HL-60 (cell line): ENCODE results near the gene RCAN3.

Experiments used
- GABPA ChIP-seq: IDR thresholded peaks from 2 replicates; pipeline ENCODE4 v1.6.1; 2012; ENCODE audit warnings: low read depth
- POLR2AphosphoS5 ChIP-seq: IDR thresholded peaks from 2 replicates; pipeline ENCODE4 v1.6.1; 2012; ENCODE audit warnings: low read depth
- SPI1 ChIP-seq: IDR thresholded peaks from 2 replicates; pipeline ENCODE4 v1.6.1; 2012; ENCODE audit warnings: low read depth, mild to moderate bottlenecking, borderline replicate concordance
- TF ChIP-seq, protein P1 (sequence below): IDR thresholded peaks from one replicate; pipeline ENCODE4 v1.5.1; 2011; ENCODE audit warnings: low read length, control low read depth, inconsistent platforms; ENCODE audit not compliant: insufficient read depth
- TF ChIP-seq, protein P2 (sequence below): IDR thresholded peaks from 2 replicates; pipeline ENCODE4 v1.6.1; 2012; ENCODE audit warnings: low read depth; ENCODE audit not compliant: insufficient replicate concordance

DNA sequence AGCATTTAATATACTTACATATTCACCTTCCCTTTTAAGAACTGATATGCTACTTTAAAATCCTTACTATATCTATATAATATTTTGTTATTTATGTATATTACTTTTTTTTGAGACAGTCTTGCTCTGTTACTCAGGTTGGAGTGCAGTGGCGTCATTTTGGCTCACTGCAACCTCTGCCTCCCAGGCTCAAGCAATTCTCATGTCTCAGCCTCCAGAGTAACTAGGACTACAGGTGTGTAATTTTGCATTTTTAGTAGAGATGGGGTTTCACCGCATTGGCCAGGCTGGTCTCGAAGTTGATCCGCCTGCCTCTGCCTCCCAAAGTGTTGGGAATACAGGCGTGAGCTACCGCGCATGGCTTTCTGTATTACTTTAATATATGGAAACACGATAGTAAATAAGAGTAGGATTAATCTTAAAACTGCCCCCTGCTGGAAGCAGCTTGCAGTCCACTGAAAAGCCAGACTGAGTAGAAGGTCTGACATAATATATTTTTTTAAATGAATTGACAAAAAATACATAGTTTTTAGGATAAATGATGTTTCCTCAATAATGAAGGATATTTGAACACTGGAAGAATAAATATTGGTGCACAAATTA, 24.4 kb downstream of the RCAN3 start:
- TF ChIP-seq, protein P1, sequence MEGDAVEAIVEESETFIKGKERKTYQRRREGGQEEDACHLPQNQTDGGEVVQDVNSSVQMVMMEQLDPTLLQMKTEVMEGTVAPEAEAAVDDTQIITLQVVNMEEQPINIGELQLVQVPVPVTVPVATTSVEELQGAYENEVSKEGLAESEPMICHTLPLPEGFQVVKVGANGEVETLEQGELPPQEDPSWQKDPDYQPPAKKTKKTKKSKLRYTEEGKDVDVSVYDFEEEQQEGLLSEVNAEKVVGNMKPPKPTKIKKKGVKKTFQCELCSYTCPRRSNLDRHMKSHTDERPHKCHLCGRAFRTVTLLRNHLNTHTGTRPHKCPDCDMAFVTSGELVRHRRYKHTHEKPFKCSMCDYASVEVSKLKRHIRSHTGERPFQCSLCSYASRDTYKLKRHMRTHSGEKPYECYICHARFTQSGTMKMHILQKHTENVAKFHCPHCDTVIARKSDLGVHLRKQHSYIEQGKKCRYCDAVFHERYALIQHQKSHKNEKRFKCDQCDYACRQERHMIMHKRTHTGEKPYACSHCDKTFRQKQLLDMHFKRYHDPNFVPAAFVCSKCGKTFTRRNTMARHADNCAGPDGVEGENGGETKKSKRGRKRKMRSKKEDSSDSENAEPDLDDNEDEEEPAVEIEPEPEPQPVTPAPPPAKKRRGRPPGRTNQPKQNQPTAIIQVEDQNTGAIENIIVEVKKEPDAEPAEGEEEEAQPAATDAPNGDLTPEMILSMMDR, result no peak
- no peak for TF ChIP-seq POLR2AphosphoS5
- no peak for TF ChIP-seq GABPA
- TF ChIP-seq, protein P2, sequence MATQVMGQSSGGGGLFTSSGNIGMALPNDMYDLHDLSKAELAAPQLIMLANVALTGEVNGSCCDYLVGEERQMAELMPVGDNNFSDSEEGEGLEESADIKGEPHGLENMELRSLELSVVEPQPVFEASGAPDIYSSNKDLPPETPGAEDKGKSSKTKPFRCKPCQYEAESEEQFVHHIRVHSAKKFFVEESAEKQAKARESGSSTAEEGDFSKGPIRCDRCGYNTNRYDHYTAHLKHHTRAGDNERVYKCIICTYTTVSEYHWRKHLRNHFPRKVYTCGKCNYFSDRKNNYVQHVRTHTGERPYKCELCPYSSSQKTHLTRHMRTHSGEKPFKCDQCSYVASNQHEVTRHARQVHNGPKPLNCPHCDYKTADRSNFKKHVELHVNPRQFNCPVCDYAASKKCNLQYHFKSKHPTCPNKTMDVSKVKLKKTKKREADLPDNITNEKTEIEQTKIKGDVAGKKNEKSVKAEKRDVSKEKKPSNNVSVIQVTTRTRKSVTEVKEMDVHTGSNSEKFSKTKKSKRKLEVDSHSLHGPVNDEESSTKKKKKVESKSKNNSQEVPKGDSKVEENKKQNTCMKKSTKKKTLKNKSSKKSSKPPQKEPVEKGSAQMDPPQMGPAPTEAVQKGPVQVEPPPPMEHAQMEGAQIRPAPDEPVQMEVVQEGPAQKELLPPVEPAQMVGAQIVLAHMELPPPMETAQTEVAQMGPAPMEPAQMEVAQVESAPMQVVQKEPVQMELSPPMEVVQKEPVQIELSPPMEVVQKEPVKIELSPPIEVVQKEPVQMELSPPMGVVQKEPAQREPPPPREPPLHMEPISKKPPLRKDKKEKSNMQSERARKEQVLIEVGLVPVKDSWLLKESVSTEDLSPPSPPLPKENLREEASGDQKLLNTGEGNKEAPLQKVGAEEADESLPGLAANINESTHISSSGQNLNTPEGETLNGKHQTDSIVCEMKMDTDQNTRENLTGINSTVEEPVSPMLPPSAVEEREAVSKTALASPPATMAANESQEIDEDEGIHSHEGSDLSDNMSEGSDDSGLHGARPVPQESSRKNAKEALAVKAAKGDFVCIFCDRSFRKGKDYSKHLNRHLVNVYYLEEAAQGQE, result no peak
- TF ChIP-seq SPI1, result no peak
